Stimulated activated CD8-positive, alpha-beta memory T cell treated with anti-CD3 and anti-CD28 coated beads, Interleukin-12 subunit alpha, Interleukin-12 subunit beta, amount 100 ng/mL, for 1 hour (primary cell): Measurements from ENCODE around the gene ZNF593.

Experiments used
- DNase-seq: peaks from one replicate; pipeline ENCODE4 v3.0.0-alpha.2; 2020; ENCODE audit warnings: low read depth

The ZNF593 gene

DNA sequence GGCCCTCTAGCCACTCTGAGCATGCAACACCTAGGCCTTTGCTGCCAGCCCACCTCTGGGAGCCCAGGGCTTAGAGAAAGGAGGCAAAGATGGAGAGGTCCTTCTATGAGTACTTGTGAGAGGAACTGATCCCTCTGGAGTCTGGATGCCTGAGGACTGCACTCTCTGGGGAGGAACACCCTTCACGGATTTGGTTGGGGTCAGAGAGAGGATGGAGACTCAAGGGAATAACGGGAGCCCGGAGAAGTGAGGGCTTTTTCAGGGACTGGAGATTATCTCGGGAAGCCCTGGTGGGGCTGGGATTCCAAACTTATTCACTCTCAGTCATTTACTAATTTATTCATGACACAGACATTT lies 532 bp upstream of the ZNF593 start:
- no peak for DNase-seq

- no peak for DNase-seq
Measured at GRCh38 chr1:26170472-26170821, 739 bp downstream of the ZNF593 start.

GRCh38 chr1:26171084-26172072 lies 1.7 kb downstream of the ZNF593 start, which contains the start of gene ZNF593OS:
ZNF593OS (minus strand) TSS chr1:26171832; CDS start chr1:26171661, 171 bp downstream.
- DNase-seq, result no peak

- no peak for DNase-seq
Measured at GRCh38 chr1:26175346-26175745, 5.6 kb downstream of the ZNF593 start.

- DNase-seq, result no peak
Measured at GRCh38 chr1:26177182-26177684, 7.5 kb downstream of the ZNF593 start, which contains the start of gene CNKSR1. CNKSR1 (plus strand) TSS chr1:26177491; CDS start chr1:26177548, 57 bp downstream.

DNA sequence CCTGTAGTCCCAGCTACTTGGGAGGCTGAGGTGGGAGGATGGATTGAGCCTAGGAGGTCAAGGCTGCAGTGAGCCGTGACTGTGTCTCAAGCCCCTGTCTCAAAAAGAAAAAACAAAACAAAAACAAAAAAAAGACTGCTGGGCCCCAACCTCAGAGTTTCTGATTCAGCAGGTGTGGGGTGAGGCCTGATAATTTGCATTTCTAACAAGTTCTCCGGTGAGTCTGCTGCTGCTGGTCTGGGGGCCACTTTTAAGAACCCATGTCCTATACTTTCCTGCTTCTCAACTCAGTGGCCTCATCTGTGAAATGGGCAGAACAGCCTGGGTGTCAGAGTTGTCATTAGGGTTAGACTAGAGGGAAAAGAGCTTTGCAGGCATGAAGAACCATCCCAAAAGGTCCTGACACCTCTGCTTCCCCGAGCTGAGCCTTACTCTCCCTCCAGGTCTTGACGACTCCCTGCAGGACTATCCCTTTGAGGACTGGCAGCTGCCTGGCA lies 10.3 kb downstream of the ZNF593 start:
- DNase-seq, result no peak

DNA sequence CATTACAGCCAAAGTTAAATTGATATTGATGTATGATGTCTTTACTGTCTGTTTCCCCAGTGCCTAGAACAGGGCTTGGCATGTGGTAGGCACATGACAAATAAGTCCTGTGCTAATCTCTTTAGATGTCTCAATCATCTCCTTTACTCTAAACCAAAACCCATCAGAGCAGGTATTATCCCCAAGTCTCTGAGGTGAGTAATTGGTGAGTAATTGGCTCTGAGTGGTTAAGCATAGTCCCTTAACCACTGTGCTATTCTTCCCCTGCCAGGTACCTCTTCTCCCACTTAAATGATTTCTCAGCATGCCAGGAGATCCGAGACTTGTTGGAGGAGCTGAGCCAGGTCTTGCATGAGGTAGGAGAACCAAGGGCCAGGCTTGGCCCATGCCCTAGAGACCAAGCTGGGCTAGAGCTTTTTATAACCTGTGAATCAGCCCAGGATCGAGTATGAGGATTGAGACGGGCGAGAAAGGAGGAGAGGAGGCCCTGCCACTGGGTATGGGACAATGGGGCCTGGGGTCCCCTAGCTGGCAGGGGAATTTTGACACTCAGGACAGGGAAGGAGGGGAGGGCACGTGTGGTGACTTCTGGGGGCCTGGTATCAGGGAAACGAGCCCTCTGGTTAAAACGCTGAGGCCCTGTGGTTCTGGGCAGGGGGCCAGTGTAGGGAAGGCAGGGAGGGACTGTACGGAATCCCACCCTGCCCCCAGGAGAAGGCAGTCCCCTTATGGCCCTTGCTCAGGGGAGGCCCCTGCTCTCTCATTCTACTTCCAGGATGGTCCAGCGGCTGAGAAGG lies 12.1 kb downstream of the ZNF593 start:
- no peak for DNase-seq

DNA sequence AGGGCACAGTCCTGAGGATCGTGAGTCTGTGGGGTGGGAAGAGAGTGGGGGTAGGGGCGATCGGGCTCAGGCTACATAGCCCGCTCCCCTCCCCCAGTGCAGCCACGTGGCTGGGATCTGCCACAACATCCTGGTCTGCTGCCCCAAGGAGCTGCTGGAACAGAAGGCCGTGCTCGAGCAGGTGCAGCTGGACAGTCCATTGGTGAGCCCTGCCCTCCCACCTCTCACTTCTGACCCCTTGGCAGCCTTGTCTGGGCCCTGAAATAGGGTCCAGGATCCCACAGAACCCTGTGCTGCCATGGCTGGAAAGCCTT lies 12.6 kb downstream of the ZNF593 start:
- no peak for DNase-seq

DNA sequence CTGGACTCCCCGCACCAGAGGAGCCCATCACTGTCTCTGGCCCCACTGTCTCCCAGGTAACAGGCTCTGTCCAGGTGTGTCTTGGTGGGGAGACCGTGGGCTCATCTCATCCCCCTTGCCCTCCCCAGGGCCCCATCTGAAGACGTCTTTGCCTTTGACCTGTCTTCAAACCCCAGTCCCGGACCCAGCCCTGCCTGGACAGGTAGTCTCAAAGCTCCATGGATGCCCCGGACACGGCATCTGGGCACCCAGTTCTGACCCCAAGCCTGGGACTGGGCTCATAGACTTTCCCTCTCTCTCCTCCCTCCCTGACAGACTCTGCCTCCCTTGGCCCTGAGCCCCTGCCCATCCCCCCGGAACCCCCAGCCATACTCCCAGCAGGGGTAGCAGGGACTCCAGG lies 14.4 kb downstream of the ZNF593 start:
- DNase-seq, result no peak

GRCh38 chr1:26184883-26185282 lies 15.2 kb downstream of the ZNF593 start:
- no peak for DNase-seq

DNA sequence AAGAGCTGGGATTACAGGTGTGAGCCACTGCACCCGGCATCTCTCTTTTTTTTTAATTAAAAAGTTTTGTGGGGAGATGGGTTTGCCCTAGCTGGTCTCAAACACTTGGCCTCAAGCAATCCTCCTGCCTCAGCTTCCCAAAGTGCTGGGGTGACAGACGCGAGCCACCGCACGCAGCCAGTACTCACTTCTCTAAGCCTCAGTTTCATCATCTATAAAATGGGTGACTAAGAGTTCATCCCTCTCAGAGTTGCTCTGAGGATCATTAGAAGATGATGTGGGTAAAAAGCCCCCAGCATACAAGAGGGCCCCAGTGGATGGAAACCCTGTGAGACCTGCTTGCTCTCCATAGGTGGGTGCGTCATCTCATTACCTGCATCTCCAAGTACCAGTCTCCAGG lies 18.2 kb downstream of the ZNF593 start:
- no peak for DNase-seq

GRCh38 chr1:26188477-26188876 lies 18.8 kb downstream of the ZNF593 start:
- no peak for DNase-seq

DNA sequence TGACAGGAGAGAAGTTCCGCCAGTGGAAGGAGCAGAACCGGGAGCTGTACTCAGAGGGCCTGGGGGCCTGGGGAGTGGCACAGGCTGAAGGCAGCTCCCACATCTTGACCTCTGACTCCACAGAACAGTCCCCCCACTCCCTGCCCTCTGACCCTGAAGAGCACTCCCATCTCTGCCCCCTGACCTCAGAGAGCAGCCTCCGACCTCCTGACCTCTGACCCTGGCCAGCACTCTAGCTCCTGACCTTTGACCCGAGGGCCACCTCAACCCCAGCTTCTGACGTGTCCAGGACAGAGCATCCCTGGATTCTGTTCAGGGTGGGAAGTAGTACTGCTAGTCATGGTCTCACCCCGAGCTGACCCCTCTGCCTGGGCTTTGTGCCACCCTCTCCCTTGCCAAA lies 19.6 kb downstream of the ZNF593 start:
- no peak for DNase-seq

DNA sequence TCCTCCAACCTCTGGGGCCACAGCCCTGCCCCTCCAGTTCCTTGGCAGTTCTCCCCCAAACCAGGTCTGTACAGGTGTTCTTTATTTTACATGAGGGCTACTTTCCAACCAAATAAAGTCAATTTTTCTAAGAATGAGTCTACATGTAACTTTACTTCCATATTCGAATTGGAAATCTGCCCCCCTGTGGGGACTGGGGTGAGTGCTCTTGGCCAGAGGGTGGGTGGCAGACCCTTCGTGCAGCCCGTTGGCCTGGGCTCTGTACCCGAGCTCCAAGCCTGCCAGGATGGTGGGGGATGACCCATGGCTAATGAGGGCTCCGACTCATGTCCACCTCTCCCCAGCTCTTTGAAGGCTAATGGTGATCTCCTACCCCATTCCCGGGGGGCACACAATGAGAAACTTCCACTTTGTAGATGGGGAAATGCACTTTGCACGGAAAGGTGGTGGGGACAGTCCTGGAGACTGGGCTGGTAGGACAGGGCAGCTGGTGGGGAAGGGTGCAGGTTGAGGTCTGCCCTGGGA lies 20.1 kb downstream of the ZNF593 start:
- no peak for DNase-seq

DNA sequence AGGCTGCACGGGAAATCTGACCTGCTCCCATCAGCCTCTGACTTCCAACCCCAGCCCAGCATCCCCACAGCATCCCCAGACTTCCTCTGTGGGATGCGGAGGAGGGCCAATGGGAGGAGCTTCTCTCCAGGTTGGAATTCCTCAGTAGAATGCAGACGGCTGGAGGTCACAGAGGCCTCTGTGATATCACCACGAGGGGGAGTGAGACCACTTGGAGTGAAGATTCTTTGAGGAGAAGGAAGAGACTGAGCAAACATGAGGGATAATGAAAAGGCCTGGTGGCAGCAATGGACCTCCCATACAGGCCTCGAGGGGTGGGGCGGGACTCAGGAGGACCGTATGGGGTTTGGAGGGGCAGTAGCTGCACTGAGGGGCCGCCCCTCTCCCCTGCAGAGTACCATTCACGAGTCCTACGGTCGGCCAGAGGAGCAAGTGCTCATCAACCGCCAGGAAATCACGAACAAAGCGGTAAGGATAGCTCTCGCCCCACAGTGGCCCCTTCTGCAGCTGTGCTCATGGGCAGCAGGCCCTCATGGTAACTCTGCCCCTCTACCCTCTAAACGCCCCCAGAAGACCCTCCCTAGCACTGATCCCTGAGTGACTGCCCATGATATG lies 20.8 kb downstream of the ZNF593 start, which contains the start of gene CATSPER4:
TSS of gene CATSPER4 (plus strand) at position 230 of the 615 bp plus-strand sequence. CDS start at position 256, 26 bp downstream.
- no peak for DNase-seq

DNA sequence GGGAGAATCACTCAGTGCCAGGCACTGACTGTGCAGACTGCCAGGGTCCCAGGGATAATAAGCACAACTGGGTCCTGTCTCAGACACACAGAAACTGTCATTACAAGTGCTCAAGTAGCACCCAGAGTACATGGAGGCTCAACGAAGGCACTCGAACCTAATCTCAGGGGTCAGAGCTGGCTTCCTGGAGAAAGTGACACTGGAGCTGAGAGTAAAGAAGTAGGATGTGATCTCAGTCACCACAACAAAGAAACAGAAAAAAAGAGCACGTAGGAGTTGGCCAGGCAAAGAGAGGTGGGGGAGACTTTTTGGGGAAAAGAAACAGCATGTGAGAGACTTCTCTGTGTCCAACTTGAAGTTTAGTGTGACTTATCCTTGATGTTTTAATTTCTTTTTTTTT lies 22.0 kb downstream of the ZNF593 start:
- DNase-seq, result no peak

GRCh38 chr1:26195805-26196204 lies 26.1 kb downstream of the ZNF593 start:
- DNase-seq, result no peak

- DNase-seq, result no peak
Measured at GRCh38 chr1:26197301-26197700, 27.6 kb downstream of the ZNF593 start.

GRCh38 chr1:26197813-26198212 lies 28.1 kb downstream of the ZNF593 start:
- no peak for DNase-seq

GRCh38 chr1:26200413-26200812 lies 30.7 kb downstream of the ZNF593 start:
- DNase-seq, result no peak

- DNase-seq, result no peak
Measured at GRCh38 chr1:26203642-26204318, 34.1 kb downstream of the ZNF593 start.
